ENCODE results near the gene APP.

APP gene

GRCh38 chr21:26162081-26162480, 8.5 kb downstream of the APP start:
- Histone ChIP-seq H3K36me3 (ENCODE audit: control insufficient read depth in 2 of 2, insufficient read depth in 1 of 2, low read length in 2 of 2) (no peaks in the 10 kb centered on the region; a peak in 1 of 3 replicates), H3K4me1 (ENCODE audit: control insufficient read depth, insufficient read depth, low read length) (peaks cover 15% of the 10 kb centered on the region), H3K9me3 (ENCODE audit: control insufficient read depth, insufficient read depth, low read depth, low read length) (no peaks in the 10 kb centered on the region), H3K27ac (ENCODE audit: extremely low read depth, low read depth, low read length) (no peak overlapping the region), H3K4me3 (ENCODE audit: low read depth, low read length) (no peak overlapping the region)
- CTCF ChIA-PET: interaction anchor here (0.9 kb wide), 1 partner anchor 9 kb away, joined by 3 read pairs; no protein-coding TSS in a partner anchor
- TF ChIP-seq ZNF223 (tag by site-specific recombination; IDR thresholded peaks at IDR 0.05) (no peak), ZNF624 (tag by site-specific recombination; IDR thresholded peaks at IDR 0.05) (no peak), ZNF571 (tag by site-specific recombination; IDR thresholded peaks at IDR 0.05) (no peak), ZBTB10 (tag by site-specific recombination; IDR thresholded peaks at IDR 0.05) (no peak), ZBTB8A (tag by site-specific recombination; IDR thresholded peaks at IDR 0.05) (no peak), KLF10 (tag by site-specific recombination; IDR thresholded peaks at IDR 0.05) (no peak), ZNF449 (tag by site-specific recombination; IDR thresholded peaks at IDR 0.05) (no peak)
- POLR2A ChIA-PET: no interaction called here

GRCh38 chr21:26159869-26160268, 10.7 kb downstream of the APP start:
- Histone ChIP-seq H3K4me3 (ENCODE audit: low read depth, low read length) (no peak overlapping the region), H3K36me3 (ENCODE audit: control insufficient read depth in 2 of 2, insufficient read depth in 1 of 2, low read length in 2 of 2) (no peaks in the 10 kb centered on the region; a peak in 1 of 3 replicates), H3K9me3 (ENCODE audit: control insufficient read depth, insufficient read depth, low read depth, low read length) (no peaks in the 10 kb centered on the region), H3K4me1 (ENCODE audit: control insufficient read depth, insufficient read depth, low read length) (peaks cover 7% of the 10 kb centered on the region; the same call in 1 of the 2 replicates), H3K27ac (ENCODE audit: extremely low read depth, low read depth, low read length) (no peak overlapping the region)
- ChIA-PET POLR2A (interaction anchor here (1.7 kb wide), 1 partner anchor 12 kb away, joined by 4 read pairs; no protein-coding TSS in a partner anchor), CTCF (interaction anchor here (0.6 to 0.7 kb wide), 2 partner anchors 32 to 220 kb away, joined by 3 read pairs; no protein-coding TSS in a partner anchor)
- TF ChIP-seq REST (tag by site-specific recombination; IDR thresholded peaks at IDR 0.05): peak; percentile 75
- no peak for TF ChIP-seq ZBTB48 (tag by site-specific recombination; IDR thresholded peaks at IDR 0.05)
- TF ChIP-seq ZNF398 (tag by site-specific recombination; IDR thresholded peaks at IDR 0.05): no peak
- TF ChIP-seq ZFHX2 (tag by site-specific recombination; conservative IDR thresholded peaks at IDR 0.05): no peak
- no peak for TF ChIP-seq ZNF843 (tag by site-specific recombination; IDR thresholded peaks at IDR 0.05)
- TF ChIP-seq ZNF585B (tag by site-specific recombination; IDR thresholded peaks at IDR 0.05): no peak

All from HEK293 (cell line).